DMS53 (cell line): ENCODE measurements around the gene AP3S2.
A peak's percentile ranks its signal among the peaks of the same experiment; 100 is the strongest.
"Not testable (repeated sequence)": the region's sequence is repeated elsewhere in the genome, so short reads cannot be mapped to it uniquely, and the experiment has no call there.

Experiments used
- DNase-seq: peaks from one replicate; lab custom pipeline; 2025; lab: John Stamatoyannopoulos, UW

AP3S2 gene

GRCh38 chr15:89893696-89894447, at the start of gene AP3S2:
Gene AP3S2 (minus strand): TSS chr15:89893994. CDS start chr15:89893949, 45 bp downstream.
- DNase-seq, result peak; percentile 97

- no peak for DNase-seq
These were observed 46.1 kb upstream of the AP3S2 start for GRCh38 chr15:89939910-89940309.

- not testable (repeated sequence) for DNase-seq
These were observed 45.6 kb upstream of the AP3S2 start for GRCh38 chr15:89939377-89939776.

GRCh38 chr15:89937365-89938350, 43.9 kb upstream of the AP3S2 start:
- peak; percentile 11 for DNase-seq

- no peak for DNase-seq
These were observed 43.0 kb upstream of the AP3S2 start for GRCh38 chr15:89936786-89937265.

- no peak for DNase-seq
These were observed 42.4 kb upstream of the AP3S2 start for GRCh38 chr15:89936051-89936785.

- DNase-seq, result no peak
These were observed 39.1 kb upstream of the AP3S2 start for GRCh38 chr15:89932880-89933279.

GRCh38 chr15:89928421-89928820, 34.6 kb upstream of the AP3S2 start:
- no peak for DNase-seq

- no peak for DNase-seq
These were observed 32.4 kb upstream of the AP3S2 start for GRCh38 chr15:89926158-89926557.

GRCh38 chr15:89917442-89918101, 23.8 kb upstream of the AP3S2 start:
- peak; percentile 72 for DNase-seq

GRCh38 chr15:89916660-89917059, 22.9 kb upstream of the AP3S2 start:
- no peak for DNase-seq

- DNase-seq, result peak; percentile 63
These were observed 19.0 kb upstream of the AP3S2 start, which contains the start of gene ARPIN for GRCh38 chr15:89912674-89913396. Gene ARPIN (minus strand): TSS chr15:89912952. CDS start chr15:89912835, 117 bp downstream.

GRCh38 chr15:89912145-89912673, 18.4 kb upstream of the AP3S2 start:
- DNase-seq, result peak; percentile 62

GRCh38 chr15:89910891-89911626, 17.3 kb upstream of the AP3S2 start:
- DNase-seq, result peak; percentile 8

GRCh38 chr15:89909611-89910010, 15.8 kb upstream of the AP3S2 start:
- DNase-seq, result no peak

GRCh38 chr15:89908226-89908625, 14.4 kb upstream of the AP3S2 start:
- DNase-seq, result no peak

GRCh38 chr15:89907289-89907688, 13.5 kb upstream of the AP3S2 start:
- peak; percentile 24 for DNase-seq

- DNase-seq, result no peak
These were observed 12.1 kb upstream of the AP3S2 start for GRCh38 chr15:89905846-89906378.

- no peak for DNase-seq
These were observed 10.7 kb upstream of the AP3S2 start for GRCh38 chr15:89904519-89904918.

GRCh38 chr15:89903858-89904130, 10.0 kb upstream of the AP3S2 start:
- no peak for DNase-seq
